Uterus (tissue), 2 donors: ENCODE measurements around the gene ANKS6.

Source experiments
- POLR2A ChIP-seq, 2 donors: fragments of 450-650 bp; IDR thresholded peaks; one replicate each; pipeline ENCODE4 v1.6.1; 2016; ENCODE audit warnings: antibody characterized with exemption in 2 of 2, mild to moderate bottlenecking in 1 of 2, moderate library complexity in 1 of 2
- TF ChIP-seq, protein P1 (sequence below), 4 experiments: fragments of 200-600 bp in 2 of 4; fragments of 450-650 bp in 2 of 4; sonication (generic) in 2 of 4; IDR thresholded peaks; one replicate each; pipeline ENCODE4 v1.5.1; 2016 to 2019; ENCODE audit warnings: antibody characterized with exemption in 4 of 4, mild to moderate bottlenecking in 2 of 4, moderate library complexity in 1 of 4

DNA sequence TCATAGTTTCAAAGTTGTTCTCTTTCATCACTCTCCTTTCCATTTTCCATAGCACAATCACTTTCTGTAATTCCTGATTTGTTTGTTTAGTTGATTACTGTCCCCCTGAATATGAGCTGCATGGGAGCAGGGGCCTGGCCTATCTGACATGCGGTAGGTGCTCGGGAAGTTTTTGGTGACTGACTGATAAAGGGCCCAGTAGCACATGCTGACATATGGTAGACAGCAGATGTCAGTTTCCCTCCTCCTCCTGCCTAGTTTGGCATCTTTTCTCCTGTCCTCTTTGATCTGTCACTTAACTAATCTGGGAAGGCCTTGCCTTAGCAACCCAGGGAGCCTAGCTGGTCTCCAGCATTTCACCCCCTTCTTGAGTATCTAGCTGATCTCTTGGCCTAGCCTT, 25.5 kb upstream of the ANKS6 start:
- TF ChIP-seq, protein P1, sequence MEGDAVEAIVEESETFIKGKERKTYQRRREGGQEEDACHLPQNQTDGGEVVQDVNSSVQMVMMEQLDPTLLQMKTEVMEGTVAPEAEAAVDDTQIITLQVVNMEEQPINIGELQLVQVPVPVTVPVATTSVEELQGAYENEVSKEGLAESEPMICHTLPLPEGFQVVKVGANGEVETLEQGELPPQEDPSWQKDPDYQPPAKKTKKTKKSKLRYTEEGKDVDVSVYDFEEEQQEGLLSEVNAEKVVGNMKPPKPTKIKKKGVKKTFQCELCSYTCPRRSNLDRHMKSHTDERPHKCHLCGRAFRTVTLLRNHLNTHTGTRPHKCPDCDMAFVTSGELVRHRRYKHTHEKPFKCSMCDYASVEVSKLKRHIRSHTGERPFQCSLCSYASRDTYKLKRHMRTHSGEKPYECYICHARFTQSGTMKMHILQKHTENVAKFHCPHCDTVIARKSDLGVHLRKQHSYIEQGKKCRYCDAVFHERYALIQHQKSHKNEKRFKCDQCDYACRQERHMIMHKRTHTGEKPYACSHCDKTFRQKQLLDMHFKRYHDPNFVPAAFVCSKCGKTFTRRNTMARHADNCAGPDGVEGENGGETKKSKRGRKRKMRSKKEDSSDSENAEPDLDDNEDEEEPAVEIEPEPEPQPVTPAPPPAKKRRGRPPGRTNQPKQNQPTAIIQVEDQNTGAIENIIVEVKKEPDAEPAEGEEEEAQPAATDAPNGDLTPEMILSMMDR (IDR thresholded peaks at IDR 0.05) = no peak
- no peak for TF ChIP-seq POLR2A (IDR thresholded peaks at IDR 0.05)
